GM19452 (cell line): Measurements from ENCODE around the gene SLC30A3.

Experiments
- ATAC-seq: cut with Tn5 transposase; IDR thresholded peaks from one replicate; pipeline ENCODE4 v1.9.1; 2021; ENCODE audit not compliant: unreplicated experiment

Gene SLC30A3

DNA sequence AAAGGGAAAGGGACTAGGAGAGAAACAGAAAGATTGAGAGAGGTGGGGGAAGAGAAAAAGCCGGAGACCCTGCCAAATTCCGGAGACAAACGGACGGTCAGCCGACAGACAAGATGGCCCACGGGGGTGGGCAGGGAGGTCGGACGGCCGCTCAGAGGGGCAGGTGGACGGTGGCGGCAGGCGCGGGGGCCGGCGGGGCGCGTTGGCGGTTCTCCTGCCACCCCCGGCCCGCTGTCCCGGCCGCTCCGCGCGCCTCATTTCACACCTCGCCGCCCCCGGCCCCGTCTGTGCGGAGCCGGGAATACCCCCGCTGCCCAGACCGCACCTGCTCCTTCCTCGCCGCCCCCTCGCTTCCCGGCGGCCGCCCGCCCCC lies 935 bp downstream of the SLC30A3 start:
- no peak for ATAC-seq

DNA sequence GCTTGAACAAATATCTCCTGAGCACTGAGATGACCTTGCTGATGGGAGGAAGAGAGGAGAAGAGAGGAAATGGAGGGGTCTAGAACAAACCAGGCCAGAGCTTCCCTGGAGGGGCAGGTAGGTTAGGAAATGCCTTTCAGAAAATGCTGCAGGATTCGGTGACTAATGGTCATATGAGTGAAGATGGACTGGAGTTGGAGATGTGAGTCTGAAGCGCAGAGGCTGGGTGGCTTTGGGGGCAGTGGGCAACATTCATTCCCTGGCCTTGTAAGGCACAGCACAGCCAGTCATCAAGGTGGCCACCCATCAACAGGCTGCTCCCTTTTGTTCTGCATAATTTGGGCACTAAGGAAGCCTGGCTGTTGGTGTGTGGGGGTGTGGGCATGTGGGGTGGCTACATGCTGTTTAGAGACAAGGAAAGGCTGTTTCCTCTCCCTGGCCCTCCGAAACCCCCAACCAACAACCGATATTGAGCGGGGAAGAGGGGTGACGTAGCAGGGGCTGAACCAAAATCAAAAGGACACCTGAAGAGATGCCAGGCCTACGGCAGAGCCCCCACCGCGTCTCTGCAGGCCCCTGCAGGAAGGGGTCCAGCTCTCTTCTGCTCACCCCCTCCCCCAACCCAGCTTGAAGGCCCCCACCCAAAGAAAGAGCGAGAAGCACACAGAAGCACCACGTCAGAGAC lies 1.5 kb downstream of the SLC30A3 start:
- ATAC-seq, result no peak

DNA sequence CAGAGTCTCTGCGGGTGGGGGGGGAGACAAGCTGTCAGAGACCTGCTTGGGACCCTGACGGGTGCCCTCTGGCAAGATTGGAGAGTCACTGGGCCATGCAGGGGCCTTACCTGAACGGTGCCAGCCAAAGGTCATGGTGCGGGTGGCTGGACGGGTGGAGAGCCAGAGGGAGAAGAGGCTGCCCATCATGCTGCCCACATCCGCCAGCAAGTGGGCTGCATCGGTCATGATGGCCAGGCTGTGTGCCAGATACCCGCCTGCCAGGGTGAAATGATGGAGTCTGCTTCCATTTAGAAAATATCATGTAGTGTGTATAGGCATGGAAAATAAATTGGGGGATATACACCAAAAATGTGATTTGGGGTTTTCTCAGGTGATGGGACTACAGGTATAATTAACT lies 4.8 kb downstream of the SLC30A3 start:
- ATAC-seq, result no peak

DNA sequence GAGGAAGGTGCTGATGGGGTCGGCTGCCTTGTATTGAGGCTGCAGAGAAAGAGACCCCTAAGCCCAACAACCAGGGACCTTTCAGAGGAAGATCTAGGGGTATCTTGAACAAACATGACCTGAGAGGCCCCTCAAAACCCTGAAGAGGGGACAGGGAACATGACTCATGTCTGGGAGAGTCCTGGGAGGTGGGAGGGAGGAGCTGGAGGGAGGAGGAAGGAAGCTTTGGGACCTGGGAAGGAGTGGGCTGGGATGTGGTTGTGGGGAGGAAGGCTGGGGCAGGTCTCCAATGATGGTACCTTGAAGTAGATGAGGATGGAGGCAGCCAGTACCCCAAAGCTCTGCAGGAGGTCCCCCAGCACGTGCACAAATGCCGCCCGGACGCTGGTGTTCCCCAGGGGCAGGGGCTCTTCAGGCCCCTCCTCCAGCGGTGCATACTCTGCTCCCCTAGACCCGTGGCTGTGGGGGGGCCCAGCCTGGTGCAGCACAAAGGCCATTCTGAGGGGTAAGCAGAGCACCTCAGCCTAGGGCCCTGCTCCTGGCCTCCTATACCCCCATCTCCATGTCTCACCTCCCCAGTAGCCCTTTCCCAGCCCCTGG lies 5.9 kb downstream of the SLC30A3 start:
- ATAC-seq, result no peak

DNA sequence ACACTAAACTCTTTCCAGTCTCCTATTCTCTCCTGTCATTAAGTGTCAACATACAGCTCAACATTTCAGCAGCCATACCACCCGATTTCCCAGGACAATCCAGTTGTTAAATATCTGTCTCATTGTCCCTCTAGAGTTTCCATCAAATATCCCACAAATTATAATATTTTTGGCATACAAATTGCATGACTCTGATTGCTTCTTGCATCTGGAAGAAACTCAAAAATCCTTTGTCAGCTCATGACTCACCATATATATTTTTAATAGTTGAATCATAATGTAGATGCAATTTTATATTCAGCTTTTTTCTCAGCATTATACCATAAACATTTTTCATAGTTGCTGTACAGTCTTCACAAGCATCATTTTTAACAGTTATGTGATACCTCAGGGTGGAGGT lies 7.2 kb downstream of the SLC30A3 start:
- ATAC-seq, result no peak

DNA sequence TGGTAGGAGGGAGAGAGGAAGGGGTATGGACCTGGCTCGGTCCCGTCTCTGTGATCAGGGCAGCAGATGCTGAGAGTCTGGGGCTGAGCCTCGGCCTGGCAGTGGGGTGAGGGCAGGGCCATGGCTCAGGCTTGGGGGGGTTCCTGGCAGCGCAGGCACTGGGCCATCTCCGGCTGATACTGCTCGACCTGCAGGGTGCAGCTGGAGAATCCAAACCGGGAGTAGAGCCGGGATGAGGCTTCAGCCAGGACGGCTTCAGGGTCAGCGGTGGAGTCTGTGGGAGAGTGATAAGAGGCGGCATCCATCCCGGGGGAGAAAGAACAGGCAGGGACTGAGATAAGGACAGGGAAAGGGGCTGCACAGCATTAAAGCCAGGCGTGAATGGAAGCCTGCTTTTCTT lies 7.7 kb downstream of the SLC30A3 start:
- ATAC-seq, result no peak

DNA sequence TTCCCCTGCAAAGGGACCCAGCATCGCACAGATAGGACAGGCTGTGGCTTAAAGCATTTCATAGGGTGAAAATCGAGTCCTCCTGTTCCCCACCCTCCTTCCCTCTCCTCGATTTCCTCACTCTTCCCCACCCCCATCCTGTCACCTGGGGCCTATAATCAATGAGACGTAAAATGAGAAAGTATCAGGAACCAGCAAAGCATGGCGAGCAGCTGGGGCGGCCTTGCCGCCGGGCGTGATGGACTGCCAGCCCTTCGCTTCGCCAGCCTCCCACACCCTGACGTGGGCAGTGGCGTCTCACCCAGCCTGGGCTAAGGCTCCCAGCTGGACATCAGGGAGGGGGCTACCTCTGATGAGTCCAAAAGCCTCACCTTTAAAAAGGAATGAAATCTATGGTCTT lies 11.1 kb downstream of the SLC30A3 start:
- no peak for ATAC-seq

DNA sequence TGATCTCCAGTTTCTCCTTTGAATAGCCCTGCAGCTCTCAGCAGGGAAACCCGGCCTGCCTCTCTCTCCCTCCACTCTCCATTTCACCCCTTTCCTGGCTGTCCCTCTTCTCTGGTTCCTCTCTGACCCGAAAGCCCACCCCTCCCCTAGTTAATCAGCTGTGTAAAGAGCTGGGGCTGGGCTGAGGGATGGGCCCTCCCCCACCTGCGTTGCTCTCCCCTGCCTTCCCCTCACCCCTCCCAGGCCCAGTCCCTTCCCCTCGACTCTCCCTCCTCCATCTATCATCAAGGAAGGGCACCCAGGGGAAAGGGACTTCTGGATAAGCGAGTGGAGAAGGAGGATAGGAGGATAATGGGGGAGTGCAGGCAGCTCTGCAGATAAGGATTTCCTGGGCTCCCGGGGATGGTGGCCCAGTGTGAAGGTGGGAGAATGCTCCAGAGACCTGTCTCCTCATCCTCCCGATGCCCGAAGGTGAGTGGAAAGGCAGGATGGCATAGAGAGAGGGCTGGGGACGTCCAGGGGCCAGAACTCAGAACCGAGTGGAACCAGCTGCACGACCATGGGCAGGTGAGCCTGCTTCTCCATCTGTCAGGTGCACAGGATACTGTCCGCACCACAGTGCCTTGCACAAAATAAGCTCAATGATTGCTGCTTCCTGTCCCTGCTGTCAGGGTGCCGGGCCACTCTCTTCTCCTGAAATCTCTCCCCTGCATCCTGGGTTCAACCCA lies 12.0 kb downstream of the SLC30A3 start:
- ATAC-seq, result no peak

DNA sequence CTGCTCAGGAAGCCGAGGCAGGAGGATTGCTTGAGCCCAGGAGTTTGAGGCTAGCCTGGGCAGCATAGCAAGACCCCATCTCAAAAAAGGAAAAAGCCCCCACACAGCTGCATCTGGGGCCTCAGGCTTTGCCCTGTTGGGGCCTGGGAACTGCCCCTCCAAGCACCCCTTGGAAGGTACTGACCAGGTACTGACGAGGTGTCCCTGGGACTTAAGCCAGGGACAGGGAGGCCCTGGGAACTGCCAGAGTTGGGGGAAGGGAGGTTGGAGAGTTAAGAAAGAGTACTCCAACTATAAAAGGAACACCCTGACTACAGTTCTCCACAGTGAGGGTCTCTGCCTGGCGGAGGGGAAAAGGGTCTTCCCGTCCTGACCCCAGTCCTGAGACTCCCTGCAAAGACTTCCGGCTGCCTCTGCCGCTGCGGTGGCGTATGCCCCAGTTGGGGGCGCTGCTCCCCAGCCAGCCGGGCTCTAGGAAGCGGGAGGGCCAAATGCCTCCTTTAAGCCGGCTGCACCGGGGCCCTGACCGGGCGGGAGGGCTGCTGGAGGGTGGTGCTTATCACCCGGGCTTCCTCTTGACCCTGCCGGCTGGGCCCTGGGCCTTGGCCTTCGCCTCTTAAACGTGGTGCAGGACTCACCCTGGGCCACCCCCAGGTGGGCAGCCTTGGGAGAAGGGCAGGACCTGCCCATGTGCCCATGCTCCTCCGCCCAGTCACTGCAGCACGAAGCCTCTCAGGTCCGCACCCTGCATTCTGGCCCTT lies 12.8 kb downstream of the SLC30A3 start:
- ATAC-seq, result no peak

DNA sequence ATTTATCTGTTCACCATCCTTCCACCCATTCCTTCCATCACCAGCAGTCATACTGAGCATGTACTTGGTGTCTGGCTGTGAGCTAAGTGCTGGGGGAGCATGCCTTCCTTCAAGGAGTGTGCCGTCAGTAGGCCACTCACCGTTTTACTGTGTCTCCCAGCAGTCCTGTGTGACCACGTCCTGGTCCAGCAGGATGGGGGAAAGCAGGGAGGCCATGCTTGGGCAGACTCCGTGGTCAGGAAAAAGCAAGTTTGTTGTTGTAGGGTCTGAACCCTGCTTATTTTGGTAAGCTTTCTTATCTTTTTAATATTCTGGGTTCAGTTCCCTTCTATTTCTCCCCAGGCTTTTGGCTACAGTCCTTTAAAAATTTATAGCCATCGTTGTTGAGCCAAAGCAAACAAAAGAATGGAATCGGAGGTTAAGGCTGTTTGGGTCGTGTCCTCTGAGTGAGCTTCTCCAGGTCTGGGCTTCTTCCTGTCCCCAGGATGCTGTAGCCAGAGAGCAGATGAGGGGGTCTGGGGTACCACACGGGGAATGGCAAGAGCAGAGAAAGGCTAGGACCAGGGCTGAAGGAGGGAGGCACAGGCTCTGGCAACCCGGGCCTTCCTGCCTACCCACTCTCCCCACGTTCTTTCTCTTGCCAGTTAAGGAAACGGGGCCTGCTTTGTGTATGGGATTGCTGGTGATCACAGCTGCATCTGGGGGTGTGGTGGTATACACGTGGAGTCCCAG lies 13.5 kb downstream of the SLC30A3 start:
- ATAC-seq, result no peak

DNA sequence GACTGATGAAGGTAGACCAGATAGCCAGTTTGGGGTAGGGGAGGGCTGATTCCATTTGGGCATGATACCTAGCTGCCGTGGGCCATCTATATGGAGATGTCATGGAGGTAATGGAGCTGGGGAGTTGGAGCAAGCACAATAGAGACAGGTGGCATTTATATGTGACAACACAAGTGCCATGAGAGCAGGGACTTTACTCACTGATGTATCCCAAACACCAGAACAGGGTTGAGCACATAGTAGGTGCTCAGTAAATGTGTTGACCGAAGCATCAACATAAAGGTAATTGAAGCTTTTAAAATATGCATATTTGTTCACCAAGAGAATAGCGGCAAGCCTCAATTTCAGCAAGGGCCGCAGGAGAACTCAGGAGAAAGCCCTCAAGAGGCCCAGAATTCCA lies 15.0 kb downstream of the SLC30A3 start:
- ATAC-seq, result no peak

DNA sequence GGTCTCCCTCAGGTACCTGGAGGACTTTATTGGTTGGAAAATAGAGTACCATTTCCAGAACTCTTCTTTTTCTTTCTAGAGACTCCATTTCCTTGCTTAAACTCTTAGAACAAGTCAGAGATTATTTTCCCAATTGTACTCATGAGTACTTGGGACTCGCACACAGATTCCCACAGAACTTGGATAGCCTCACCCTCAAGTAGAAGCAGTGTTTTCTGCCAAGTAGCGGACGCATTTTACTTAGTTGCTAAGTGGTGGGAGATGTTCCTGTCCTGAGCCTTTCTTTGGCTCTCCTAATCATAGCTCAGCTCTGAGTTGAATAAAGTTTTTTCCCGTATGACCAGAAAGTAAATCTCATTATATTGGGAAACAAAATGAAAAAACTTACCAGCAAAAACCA lies 17.2 kb downstream of the SLC30A3 start:
- ATAC-seq, result no peak

DNA sequence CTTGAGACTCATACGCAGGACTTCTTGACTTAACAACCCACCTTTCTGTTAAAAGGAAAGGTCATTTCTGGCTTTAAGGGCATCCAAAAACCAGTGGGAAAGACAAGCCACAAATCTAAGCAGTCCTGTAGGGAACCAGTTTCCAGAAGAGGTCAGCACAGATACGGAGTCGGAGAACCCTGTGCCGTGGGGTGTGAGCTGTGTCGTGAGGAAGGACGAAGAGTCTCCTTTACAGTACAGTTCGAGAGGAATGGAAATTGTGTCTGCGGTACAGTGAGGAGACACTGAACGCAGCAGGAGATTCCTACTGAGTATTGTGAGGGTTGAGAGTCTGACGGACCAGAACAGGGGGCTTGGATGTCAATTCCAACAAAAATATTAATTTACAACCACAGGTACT lies 17.7 kb downstream of the SLC30A3 start:
- ATAC-seq, result no peak

DNA sequence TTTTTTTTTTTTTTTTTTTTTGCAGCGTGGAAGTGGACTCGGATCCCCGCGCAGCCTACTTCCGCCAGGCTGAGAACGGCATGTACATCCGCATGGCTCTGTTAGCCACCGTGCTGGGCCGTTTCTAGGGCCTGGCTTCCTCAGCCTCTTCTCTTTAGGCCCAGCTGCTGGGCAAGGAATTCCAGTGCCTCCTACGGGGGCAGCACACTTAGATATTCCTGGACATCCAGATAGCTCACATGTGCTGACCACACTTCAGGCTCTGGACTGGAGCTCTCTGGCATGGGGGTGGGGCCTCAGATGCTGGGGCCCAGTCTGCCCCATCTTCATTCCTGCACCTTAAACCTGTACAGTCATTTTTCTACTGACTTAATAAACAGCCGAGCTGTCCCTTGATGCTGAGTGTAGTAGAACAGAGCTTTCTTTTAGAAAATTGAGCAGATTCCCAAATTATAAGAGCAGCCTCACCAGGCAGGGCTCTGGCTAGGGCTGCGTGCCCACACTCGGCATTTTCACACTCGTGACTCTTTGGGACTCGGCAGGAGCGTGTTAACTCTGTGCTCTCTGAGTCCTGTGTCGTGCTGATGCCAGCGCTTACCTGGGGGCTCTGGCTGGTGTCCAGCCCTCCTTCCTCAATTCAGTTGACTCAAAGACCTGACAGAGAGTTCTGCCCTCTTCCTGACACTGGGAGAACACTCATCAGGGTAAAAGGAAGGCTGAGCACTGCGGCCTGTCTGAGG lies 19.3 kb downstream of the SLC30A3 start:
- ATAC-seq, result no peak

DNA sequence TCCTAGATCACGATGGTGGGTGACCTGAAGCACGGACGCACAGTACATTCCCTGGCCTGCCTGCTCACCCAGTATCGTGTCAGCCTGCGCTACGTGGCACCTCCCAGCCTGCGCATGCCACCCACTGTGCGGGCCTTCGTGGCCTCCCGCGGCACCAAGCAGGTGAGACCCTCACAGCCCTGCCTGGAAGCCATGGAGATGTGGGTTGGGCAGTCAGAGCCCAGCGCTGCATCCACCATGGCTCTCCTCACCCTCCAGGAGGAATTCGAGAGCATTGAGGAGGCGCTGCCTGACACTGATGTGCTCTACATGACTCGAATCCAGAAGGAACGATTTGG lies 20.3 kb downstream of the SLC30A3 start:
- no peak for ATAC-seq

DNA sequence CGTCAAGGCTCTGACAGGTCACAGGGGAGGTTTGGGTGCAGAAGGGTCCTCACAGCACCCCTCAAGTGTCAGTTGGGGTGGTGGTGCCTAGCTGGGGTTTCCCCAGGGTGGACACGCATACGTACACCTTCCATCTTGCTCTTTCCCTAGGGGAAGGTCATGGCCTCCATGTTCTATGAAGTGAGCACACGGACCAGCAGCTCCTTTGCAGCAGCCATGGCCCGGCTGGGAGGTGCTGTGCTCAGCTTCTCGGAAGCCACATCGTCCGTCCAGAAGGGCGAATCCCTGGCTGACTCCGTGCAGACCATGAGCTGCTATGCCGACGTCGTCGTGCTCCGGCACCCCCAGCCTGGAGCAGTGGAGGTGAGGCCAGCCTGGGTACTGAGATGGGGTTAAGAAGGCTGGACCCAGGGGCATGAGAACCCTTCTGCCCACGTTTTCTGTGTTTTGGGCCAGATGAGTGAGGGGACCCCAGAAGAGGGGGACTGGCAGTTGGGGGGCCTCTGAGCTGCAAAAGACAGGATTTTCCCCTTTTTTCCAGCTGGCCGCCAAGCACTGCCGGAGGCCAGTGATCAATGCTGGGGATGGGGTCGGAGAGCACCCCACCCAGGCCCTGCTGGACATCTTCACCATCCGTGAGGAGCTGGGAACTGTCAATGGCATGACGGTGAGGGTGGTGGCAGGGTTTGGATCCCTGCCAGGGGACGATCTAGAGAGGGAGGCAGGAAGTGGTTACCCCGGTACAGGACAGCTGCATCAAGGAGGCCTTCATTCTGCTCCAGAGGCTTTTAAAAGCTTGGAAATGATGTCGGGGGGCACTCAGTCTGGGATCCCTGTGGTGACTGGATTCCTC lies 20.9 kb downstream of the SLC30A3 start:
- no peak for ATAC-seq

DNA sequence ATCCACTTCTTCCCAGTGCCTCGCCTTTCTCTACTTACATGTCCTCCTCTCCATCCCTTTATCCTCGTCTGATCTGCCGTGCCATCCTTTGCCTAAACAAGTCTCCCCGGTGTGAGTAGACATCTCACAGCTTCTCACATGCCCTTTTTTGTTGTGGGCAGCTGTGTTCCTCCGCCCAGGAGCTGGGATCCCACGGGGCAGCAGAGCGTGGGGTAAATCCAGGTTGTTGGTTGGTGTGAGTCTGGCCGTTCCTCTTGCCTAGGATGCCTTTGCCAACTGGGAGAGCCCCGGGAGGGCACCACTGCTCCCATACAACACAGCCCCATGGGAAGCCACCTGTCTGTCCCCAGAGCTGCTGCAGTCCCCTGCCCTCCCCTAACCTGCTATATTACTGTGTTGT lies 22.4 kb downstream of the SLC30A3 start:
- no peak for ATAC-seq

DNA sequence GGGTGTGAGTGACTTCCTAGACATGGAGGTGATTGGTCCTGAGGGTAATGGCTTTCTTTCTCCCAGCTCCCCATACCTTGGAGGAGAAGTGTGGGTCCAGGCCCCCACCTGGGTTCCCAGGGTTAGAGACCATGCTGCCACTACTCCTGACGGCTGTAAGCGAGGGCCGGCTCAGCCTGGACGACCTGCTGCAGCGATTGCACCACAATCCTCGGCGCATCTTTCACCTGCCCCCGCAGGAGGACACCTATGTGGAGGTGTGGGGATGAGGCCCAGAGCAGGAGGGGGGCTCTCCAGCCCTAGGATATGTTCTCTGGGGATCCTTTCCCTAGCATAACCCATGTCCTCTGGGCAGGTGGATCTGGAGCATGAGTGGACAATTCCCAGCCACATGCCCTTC lies 23.9 kb downstream of the SLC30A3 start:
- ATAC-seq, result no peak

DNA sequence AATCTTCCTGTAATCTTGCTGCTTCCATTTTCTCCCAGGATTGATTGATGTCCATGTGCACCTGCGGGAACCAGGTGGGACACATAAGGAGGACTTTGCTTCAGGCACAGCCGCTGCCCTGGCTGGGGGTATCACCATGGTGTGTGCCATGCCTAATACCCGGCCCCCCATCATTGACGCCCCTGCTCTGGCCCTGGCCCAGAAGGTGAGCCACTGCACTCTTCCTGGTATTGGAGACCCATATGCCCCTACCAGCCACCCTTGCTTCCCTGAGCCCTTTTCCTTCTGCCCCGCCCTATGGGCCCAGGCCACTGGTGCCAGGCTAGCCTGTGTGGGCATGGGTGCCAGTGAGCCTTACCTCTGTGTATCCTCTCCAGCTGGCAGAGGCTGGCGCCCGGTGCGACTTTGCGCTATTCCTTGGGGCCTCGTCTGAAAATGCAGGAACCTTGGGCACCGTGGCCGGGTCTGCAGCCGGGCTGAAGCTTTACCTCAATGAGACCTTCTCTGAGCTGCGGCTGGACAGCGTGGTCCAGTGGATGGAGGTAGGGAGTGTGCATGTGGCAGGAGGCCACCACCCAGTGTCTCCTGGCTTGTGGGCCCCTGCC lies 25.4 kb downstream of the SLC30A3 start:
- ATAC-seq, result no peak
